Tibial artery (tissue), 4 donors: Measurements from ENCODE around the gene MFAP3.

Experiments used
- DNase-seq, 2 donors: peaks; one replicate each; pipeline ENCODE4 v3.0.0-alpha.2; 2019
- H3K27ac ChIP-seq, 2 donors: fragments of 200-600 bp; sonication (generic) in 1 of 2; 1 replicate in 1 of 2; 2 replicates in 1 of 2; pipeline ENCODE4 v1.5.1; 2018 to 2019; ENCODE audit warnings: mild to moderate bottlenecking in 1 of 2
- H3K27me3 ChIP-seq, 2 donors: fragments of 200-600 bp; sonication (generic) in 1 of 2; one replicate each; pipeline versions ENCODE4 v1.5.1 to v1.6.0; 2016 to 2019
- H3K36me3 ChIP-seq, 3 donors: fragments of 200-600 bp; sonication (generic) in 2 of 3; one replicate each; pipeline ENCODE4 v1.5.1; 2016 to 2019; ENCODE audit warnings: mild to moderate bottlenecking in 2 of 3
- H3K4me1 ChIP-seq, 4 donors: fragments of 200-600 bp; sonication (generic) in 2 of 4; 1 replicate in 3 of 4; 2 replicates in 1 of 4; pipeline ENCODE4 v1.5.1; 2016 to 2019
- H3K4me3 ChIP-seq, 2 donors: fragments of 200-600 bp; sonication (generic) in 1 of 2; 1 replicate in 1 of 2; 2 replicates in 1 of 2; pipeline ENCODE4 v1.5.1; 2018 to 2019; ENCODE audit warnings: mild to moderate bottlenecking in 2 of 2
- H3K9me3 ChIP-seq, 3 donors: fragments of 200-600 bp; sonication (generic) in 1 of 3; one replicate each; pipeline ENCODE4 v1.5.1; 2016 to 2019
- CTCF ChIP-seq, 2 experiments: fragments of 200-600 bp in 1 of 2; fragments of 450-650 bp in 1 of 2; IDR thresholded peaks; one replicate each; pipeline ENCODE4 v1.5.1; 2017 to 2019; ENCODE audit warnings: antibody characterized with exemption in 2 of 2, mild to moderate bottlenecking in 1 of 2, moderate library complexity in 1 of 2
- intact Hi-C: fragments of 100-400 bp; cut with DNase I; formaldehyde crosslinking; loops from one replicate; pipeline ENCODE4 v1.15.0; 2023; ENCODE audit warnings: low total_unique reads

MFAP3 gene

DNA sequence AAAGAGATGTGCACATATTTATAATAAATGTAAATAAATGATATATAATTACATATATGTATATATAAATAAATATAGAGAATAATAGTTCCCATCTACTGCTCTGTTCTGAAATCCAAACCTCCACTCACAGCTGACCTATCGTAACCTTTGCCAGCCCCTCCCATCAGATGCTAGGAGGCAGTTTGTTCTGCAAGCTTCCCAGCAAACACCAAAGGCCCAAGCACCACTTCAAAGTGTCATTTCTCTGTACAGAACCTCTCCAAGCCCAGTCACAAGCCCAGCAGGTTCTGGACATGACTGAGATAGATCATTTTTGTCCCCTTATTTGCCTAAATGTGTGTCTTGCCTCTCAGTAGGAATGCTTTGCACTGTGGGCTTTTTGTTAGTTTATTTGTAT is 62.4 kb downstream of the MFAP3 start:
- intact Hi-C loops, result no loop called here
- H3K4me1 ChIP-seq, result no peaks in the 10 kb centered on the region

DNA sequence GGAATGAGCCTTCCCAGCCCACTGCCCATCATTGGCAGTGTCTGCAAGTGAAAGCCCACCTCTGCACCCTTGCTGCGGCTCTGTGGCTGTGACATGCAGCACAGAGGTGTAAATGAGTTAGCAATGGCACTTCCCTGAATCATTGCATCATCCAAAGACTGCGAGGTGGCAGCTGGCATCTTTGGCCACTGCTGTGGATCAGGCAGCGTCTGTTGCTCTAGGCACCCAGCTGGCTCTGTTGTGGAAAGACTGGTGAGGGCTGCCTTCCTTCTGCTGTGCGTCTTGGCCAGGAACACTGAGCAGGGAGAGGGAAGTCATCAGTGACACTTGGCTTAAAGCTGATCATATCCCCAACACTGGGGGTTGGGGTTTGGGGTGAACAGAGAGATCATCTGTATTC is 64.5 kb downstream of the MFAP3 start:
- Histone ChIP-seq H3K4me1 (no peaks in the 10 kb centered on the region), H3K27me3 (no peaks in the 10 kb centered on the region), H3K36me3 (no peaks in the 10 kb centered on the region), H3K27ac (no peak overlapping the region), H3K4me3 (no peak overlapping the region), H3K9me3 (no peaks in the 10 kb centered on the region)
- TF ChIP-seq CTCF (IDR thresholded peaks at IDR 0.05), result no peak
- no peak for DNase-seq
- intact Hi-C loops, result no loop called here

More for the DNA sequence above, 62.4 kb downstream of the MFAP3 start:
- Histone ChIP-seq H3K9me3 (no peaks in the 10 kb centered on the region), H3K27me3 (no peaks in the 10 kb centered on the region), H3K36me3 (no peaks in the 10 kb centered on the region), H3K4me3 (no peak overlapping the region), H3K27ac (no peak overlapping the region)
- TF ChIP-seq CTCF (IDR thresholded peaks at IDR 0.05), result no peak
- DNase-seq, result no peak
